Activated CD8-positive, alpha-beta memory T cell treated with anti-CD3 and anti-CD28 coated beads, Interleukin-2, amount 50 U/mL, for 1 hour (primary cell): ENCODE results near the gene ZNF197.
"Not testable (repeated sequence)": the region's sequence is repeated elsewhere in the genome, so short reads cannot be mapped to it uniquely, and the experiment has no call there.

Experiments
- DNase-seq: peaks from one replicate; pipeline ENCODE4 v3.0.0-alpha.2; 2020; ENCODE audit errors: extremely low read depth

ZNF197 gene

DNA sequence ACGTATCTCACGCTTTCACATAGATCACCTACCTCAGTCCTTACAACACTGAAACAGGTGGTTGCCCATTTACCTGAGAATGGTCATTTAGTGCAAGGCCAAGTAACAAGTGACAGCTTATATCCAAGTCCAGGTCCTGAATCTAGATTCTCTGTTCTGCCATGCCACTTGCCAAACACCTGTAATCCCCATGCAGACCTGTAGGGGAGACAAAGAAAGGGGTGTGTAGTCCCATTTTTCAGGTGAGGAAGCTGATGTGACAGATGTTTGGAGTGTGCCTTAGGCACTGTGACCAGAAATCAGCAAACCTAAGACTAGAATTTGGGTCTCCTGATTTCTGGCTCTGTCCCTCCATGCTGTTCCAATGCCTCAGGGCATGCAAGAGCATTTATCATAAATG lies 36.4 kb downstream of the ZNF197 start:
- DNase-seq: no peak

DNA sequence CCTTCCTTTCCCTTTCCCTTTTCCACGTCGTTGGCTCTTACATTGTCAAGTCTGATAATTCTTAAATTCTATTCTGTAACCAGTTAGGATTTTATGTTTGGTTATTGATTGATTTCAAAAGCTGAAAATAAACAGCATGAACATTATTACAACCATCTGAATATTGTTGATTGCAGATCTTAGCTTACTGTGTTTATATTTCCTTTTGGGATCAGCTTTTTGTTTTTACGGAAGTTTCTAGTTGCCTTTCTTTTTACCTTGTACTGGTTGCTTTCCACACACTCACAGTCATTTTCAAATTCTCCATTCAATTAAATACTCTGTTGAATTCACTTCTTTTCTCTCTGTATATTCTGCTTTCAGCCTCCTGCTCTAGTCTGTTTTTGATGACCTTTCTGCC lies 40.3 kb downstream of the ZNF197 start:
- no peak for DNase-seq

DNA sequence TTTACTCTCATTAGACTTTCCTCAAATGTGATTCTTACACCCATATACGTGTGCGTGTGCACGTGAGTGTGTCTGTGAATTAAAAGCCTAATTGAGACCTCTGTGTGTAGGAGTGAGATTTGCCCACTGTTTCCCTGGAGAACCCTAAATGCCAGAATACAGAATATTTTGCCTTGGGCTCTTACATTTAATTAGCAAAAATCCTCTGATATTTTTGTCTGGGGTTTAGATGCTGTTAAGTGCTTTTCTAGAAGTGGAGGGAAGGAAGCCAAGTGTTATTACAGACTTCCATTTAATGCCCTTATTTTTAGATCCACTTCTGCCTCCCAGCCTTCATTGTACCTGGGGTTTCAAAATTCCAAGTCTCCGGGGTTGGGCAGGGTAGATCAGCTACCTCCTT lies 41.5 kb downstream of the ZNF197 start:
- no peak for DNase-seq

DNA sequence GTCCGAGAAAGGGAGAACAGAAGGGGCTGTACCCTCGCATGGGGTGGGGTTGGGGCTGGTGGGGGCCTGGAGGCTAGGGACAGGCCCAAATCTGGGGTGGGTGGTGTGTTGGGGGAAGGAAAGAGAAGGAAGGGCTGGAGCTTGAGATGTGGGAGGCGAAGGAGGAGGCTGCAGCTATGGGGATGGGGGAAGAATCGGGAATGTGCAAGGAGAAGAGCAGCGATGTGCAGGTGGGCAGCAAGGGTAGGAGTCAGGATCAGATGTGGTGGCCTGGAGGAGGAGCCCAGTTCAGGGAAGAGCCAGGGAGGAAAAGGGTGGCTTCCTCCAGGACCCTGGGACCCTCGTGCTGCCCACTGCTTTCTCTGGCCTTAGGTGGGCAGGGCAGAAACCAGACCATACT lies 44.9 kb downstream of the ZNF197 start:
- no peak for DNase-seq

DNA sequence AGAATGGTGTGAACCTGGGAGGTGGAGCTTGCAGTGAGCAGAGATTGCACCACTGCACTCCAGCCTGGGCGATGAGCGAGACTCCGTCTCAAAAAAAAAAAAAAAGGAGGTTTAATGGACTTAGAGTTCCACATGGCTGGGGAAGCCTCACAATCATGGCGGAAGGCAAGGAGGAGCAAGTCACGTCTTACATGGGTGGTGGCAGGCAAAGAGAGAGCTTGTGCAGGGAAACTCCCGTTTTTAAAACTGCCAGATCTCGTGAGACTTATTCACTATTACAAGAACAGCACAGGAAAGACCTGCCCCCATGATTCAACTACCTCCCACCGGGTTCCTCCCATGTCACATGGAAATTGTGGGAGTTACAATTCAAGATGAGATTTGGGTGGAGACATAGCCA lies 48.6 kb downstream of the ZNF197 start:
- DNase-seq: not testable (repeated sequence)

DNA sequence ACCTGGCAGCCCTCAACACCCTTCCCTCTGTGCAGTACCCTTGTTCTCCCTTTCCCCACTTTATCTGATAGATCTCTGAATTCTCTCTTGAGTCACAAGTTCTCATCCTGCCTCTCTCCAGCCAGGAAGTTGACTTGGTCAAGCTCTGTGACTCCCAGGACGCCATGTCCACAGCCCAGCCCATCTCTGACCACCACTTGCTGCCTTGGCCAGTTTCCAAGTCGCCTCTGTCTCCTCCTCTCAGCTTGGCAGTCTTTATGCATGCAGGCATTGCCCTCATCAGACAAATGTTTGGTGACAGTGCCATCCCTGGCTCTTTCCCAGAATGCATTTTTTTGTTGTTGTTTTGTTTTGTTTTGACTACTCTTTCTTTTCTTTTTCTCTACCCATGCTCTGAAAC lies 49.4 kb downstream of the ZNF197 start:
- DNase-seq: no peak

DNA sequence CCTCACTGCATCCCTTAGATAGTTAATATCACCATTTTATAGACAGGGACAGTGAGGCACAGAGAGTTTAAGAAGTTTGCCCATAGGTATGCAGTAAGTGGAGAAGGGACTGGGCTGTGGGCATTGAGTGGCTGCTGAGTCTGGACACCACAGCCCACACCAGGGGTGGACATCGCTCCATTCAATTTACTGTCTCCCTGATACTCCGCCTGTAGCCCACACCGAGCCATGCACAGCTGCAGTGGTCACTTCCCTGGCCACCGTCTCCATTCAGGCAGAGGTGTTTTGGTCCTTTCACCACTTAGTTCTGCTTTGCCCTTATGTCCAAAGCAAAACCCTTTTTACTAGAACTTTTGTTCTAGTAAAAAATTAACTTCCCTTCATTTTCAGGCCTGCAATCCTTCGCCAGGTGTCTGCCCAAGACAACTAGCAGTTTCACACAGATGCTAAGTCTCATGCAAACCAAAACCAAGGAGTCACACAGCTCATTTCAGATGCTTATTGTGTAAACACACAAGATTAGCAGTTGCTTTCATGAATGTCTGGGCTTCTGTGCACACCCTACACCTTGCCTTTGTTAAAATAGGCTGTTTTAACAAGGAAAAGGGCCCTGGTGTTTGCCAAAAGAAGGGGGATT lies 53.8 kb downstream of the ZNF197 start:
- DNase-seq: no peak

DNA sequence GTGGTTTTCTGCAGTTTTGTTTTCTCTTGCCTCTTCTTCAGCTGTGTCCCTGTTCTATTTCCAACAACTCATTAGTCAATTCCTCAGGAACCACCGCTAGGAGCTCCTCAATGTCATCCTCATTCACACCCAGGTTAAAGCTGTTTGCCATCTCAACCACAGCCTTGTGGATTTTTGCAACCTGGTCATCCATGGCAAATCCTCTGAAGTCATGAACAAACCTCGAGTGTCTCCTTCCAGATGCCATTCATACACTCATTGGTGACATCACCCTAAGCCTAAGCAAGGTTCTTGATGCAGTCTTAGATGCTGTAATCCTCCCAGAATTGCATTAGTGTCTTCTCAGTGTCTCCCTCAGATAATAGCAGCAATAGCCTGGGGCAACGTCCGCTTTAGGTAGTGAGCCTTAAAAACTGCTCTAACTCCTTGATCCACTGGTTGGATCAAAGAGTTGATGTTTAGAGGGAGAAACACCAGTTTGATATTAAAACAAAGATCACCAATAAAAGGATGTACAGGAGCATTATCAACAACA lies 56.2 kb downstream of the ZNF197 start:
- no peak for DNase-seq

DNA sequence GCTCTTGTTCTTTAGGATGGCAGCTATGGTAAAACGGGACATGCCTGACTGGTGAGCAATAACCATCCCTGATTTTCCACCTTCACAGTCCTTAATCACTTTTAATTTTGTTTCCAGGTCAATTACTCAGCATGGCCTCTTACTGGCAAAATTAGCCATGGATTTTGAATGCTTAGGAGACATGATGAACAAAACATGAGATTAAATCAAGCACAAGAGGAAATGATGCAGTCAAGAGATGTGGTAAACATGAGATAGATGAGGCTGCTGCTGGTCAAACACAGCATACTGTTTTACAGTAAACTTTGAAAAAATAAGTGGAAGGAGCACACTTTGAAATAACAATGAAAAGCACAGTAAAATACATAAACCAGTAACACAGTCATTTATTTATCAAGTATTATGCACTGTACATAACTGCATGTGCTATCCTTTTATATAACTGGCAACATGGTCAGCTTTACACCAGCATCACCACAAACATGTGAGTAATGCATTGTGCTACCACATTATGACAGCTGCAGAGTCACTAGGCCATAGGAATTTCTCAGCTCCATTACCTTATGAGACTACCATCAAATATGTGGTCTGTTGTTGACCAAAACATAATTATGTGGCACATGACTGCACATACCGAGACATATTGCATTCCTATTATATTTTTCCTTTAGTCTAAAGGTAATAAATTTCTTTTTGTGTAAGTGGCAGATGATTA lies 57.5 kb downstream of the ZNF197 start:
- no peak for DNase-seq

DNA sequence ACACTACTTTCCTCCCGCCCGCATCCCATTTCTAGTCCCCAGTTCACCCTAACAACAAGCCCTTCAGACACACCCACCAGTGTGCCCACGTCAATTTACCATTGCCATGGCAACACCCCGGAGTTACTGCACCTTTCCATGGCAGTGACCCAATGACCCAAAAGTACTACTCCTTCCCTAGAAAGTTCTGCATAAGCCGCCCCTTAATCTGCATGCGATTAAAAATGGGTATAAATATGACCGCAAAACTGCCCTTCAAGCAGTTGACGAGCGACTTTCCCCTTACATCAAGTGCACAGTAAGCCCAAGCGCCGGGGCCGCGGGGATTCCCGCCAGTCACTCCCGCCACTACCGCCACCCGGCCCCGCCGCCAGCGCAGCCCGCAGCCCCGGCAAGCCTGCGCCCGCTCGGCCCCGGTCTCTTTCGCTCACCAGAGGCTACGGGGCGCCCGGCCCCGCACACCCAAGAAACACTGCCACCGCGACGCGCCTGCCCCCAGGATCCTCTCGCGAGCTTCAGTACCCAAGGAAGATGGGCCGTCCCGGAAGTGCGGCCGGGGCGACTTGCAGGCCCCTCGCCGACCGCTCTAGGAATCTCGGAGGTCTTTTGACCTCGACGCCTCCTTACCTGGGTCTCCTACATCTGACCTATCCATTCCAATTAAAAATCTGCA lies 60.4 kb downstream of the ZNF197 start:
- no peak for DNase-seq

DNA sequence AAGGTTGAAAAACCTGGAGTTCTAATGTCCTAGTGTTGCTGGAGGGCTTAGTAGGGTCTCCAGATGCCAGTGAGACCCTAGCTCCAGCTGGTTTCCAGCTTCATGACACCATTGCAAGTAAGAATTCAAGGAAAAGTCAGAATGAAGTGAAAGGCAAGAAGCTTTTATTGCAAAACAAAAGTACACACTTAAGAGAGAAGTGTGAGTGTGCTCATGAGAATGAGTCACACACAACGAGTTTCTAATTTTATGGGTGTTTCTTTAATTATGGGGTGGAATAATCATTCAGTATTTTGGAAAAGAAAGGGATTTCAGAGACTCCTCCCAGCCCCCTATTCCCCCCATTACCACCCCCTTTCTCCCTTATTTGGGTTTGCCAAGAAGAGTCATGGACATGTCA lies 63.1 kb downstream of the ZNF197 start:
- DNase-seq: no peak
